ENCODE results near the gene MYBPH. TPM values are rescaled to one million over a fixed set of nuclear protein-coding genes. Genes with fewer than 3 reads are reported as not detected.

MYBPH gene
- total and polyA plus RNA-seq, 5 experiments from 2014 or later, result not detected

GRCh38 chr1:203197625-203198024, 22.0 kb upstream of the MYBPH start:
- Mint-ChIP-seq H3K9me3 (no peaks in the 10 kb centered on the region), H3K27me3 (peaks cover 4 to 29% (median 10%) of the 10 kb centered on the region in 5 donors), H3K36me3 (no peaks in the 10 kb centered on the region), H3K4me1 (peaks cover 0 to 3% (median under 1%) of the 10 kb centered on the region in 4 donors), H3K4me3 (no peak overlapping the region), H3K27ac (no peak overlapping the region)
- ATAC-seq (no peak), DNase-seq (no peak)
- POLR2A ChIA-PET, result interaction anchor here (0.6 kb wide), 1 partner anchor 104 kb away, joined by 3 read pairs; no protein-coding TSS in a partner anchor

GRCh38 chr1:203196371-203196770, 20.7 kb upstream of the MYBPH start:
- ATAC-seq (no peak), DNase-seq (no peak)
- Mint-ChIP-seq H3K9me3 (no peaks in the 10 kb centered on the region), H3K27me3 (peaks cover 0 to 23% (median 6%) of the 10 kb centered on the region in 5 donors), H3K36me3 (no peaks in the 10 kb centered on the region), H3K4me3 (no peak overlapping the region), H3K27ac (no peak overlapping the region), H3K4me1 (peaks cover 0 to 2% (median 0%) of the 10 kb centered on the region in 4 donors)
- POLR2A ChIA-PET, result no interaction called here

- Mint-ChIP-seq H3K27me3 (peaks cover 0 to 7% (median 3%) of the 10 kb centered on the region in 5 donors), H3K9me3 (no peaks in the 10 kb centered on the region), H3K36me3 (no peaks in the 10 kb centered on the region)
Measured at GRCh38 chr1:203190949-203191348, 15.3 kb upstream of the MYBPH start.

GRCh38 chr1:203189951-203190352, 14.3 kb upstream of the MYBPH start:
- Mint-ChIP-seq H3K27me3 (peaks cover 0 to 7% (median 3%) of the 10 kb centered on the region in 5 donors), H3K4me3 (no peak overlapping the region), H3K36me3 (no peaks in the 10 kb centered on the region), H3K4me1 (peaks cover 3 to 6% (median 5%) of the 10 kb centered on the region in 4 donors), H3K27ac (no peak overlapping the region), H3K9me3 (no peaks in the 10 kb centered on the region)
- ATAC-seq (no peak), DNase-seq (no peak)
- POLR2A ChIA-PET, result no interaction called here

More at GRCh38 chr1:203190949-203191348, 15.3 kb upstream of the MYBPH start:
- POLR2A ChIA-PET, result no interaction called here
- H3K4me3 Mint-ChIP-seq, result no peak overlapping the region
- DNase-seq (no peak), ATAC-seq (no peak)
- no peak overlapping the region for H3K27ac Mint-ChIP-seq
- H3K4me1 Mint-ChIP-seq, result peaks cover 3 to 6% (median 3%) of the 10 kb centered on the region in 4 donors

- no peak for DNase-seq
- H3K27me3 Mint-ChIP-seq, result peaks cover 0 to 7% (median 3%) of the 10 kb centered on the region in 5 donors
- H3K27ac Mint-ChIP-seq, result peak overlapping the region in 1 of 10 donors; percentile 1
- H3K36me3 Mint-ChIP-seq, result no peaks in the 10 kb centered on the region
- H3K4me1 Mint-ChIP-seq, result peaks cover 3 to 6% (median 5%) of the 10 kb centered on the region in 4 donors
- no peak overlapping the region for H3K4me3 Mint-ChIP-seq
- POLR2A ChIA-PET, result no interaction called here
- no peaks in the 10 kb centered on the region for H3K9me3 Mint-ChIP-seq
- ATAC-seq, result no peak
Measured at GRCh38 chr1:203188686-203189232, 13.1 kb upstream of the MYBPH start.

- Mint-ChIP-seq H3K4me1 (peaks cover 3 to 6% (median 5%) of the 10 kb centered on the region in 4 donors), H3K4me3 (no peak overlapping the region), H3K9me3 (no peaks in the 10 kb centered on the region), H3K27ac (no peak overlapping the region), H3K27me3 (peaks cover 0 to 7% (median 3%) of the 10 kb centered on the region in 5 donors), H3K36me3 (no peaks in the 10 kb centered on the region)
- POLR2A ChIA-PET, result no interaction called here
- no peak for DNase-seq
- no peak for ATAC-seq
Measured at GRCh38 chr1:203187689-203188264, 12.2 kb upstream of the MYBPH start.

GRCh38 chr1:203187304-203187685, 11.7 kb upstream of the MYBPH start:
- POLR2A ChIA-PET, result no interaction called here
- no peaks in the 10 kb centered on the region for H3K9me3 Mint-ChIP-seq
- H3K36me3 Mint-ChIP-seq, result no peaks in the 10 kb centered on the region
- ATAC-seq, result no peak
- no peak for DNase-seq
- H3K27me3 Mint-ChIP-seq, result peaks cover 0 to 7% (median 3%) of the 10 kb centered on the region in 5 donors
- no peak overlapping the region for H3K27ac Mint-ChIP-seq
- peaks cover 3 to 6% (median 5%) of the 10 kb centered on the region in 4 donors for H3K4me1 Mint-ChIP-seq
- H3K4me3 Mint-ChIP-seq, result no peak overlapping the region

- POLR2A ChIA-PET, result no interaction called here
- H3K4me3 Mint-ChIP-seq, result no peak within 1 kb of the TSS
- DNase-seq, result peak in 1 of 10 donors; percentile 16
Measured at GRCh38 chr1:203186446-203187303, 11.0 kb upstream of the MYBPH start, which contains the start of gene CHI3L1. CHI3L1 (minus strand) TSS chr1:203186704; CDS start chr1:203186623, 81 bp downstream.

GRCh38 chr1:203186091-203186445, 10.4 kb upstream of the MYBPH start:
- Mint-ChIP-seq H3K27ac (peak overlapping the region in 1 of 10 donors; percentile 57), H3K4me3 (no peak overlapping the region)
- no peak for ATAC-seq

More at GRCh38 chr1:203186446-203187303, 11.0 kb upstream of the MYBPH start, which contains the start of gene CHI3L1:
- Mint-ChIP-seq H3K4me1 (peaks cover 3 to 6% (median 5%) of the 10 kb centered on the region in 4 donors), H3K27ac (peak within 1 kb of the TSS in 2 of 10 donors; percentile 57 to 72), H3K9me3 (no peaks in the 10 kb centered on the region), H3K27me3 (peaks cover 0 to 7% (median 3%) of the 10 kb centered on the region in 5 donors), H3K36me3 (no peaks in the 10 kb centered on the region)
- no peak for ATAC-seq

GRCh38 chr1:203185585-203185984, 10.0 kb upstream of the MYBPH start:
- no peak for ATAC-seq
- no peaks in the 10 kb centered on the region for H3K9me3 Mint-ChIP-seq
- H3K27me3 Mint-ChIP-seq, result peaks cover 0 to 7% (median 3%) of the 10 kb centered on the region in 5 donors
- no peak overlapping the region for H3K4me3 Mint-ChIP-seq
- H3K27ac Mint-ChIP-seq, result no peak overlapping the region
- POLR2A ChIA-PET, result no interaction called here
- DNase-seq, result no peak
- H3K4me1 Mint-ChIP-seq, result peaks cover 3 to 6% (median 5%) of the 10 kb centered on the region in 4 donors
- H3K36me3 Mint-ChIP-seq, result no peaks in the 10 kb centered on the region

More at GRCh38 chr1:203186091-203186445, 10.4 kb upstream of the MYBPH start:
- H3K9me3 Mint-ChIP-seq, result no peaks in the 10 kb centered on the region
- POLR2A ChIA-PET, result no interaction called here
- peaks cover 0 to 7% (median 3%) of the 10 kb centered on the region in 5 donors for H3K27me3 Mint-ChIP-seq
- peaks cover 3 to 6% (median 5%) of the 10 kb centered on the region in 4 donors for H3K4me1 Mint-ChIP-seq
- DNase-seq, result peak in 1 of 10 donors; percentile 18
- no peaks in the 10 kb centered on the region for H3K36me3 Mint-ChIP-seq

GRCh38 chr1:203185061-203185461, 9.4 kb upstream of the MYBPH start:
- peaks cover 0 to 7% (median 3%) of the 10 kb centered on the region in 5 donors for H3K27me3 Mint-ChIP-seq
- peaks cover 3 to 6% (median 5%) of the 10 kb centered on the region in 4 donors for H3K4me1 Mint-ChIP-seq
- no peaks in the 10 kb centered on the region for H3K36me3 Mint-ChIP-seq
- H3K4me3 Mint-ChIP-seq, result no peak overlapping the region
- no peak overlapping the region for H3K27ac Mint-ChIP-seq
- H3K9me3 Mint-ChIP-seq, result no peaks in the 10 kb centered on the region
- POLR2A ChIA-PET, result no interaction called here
- ATAC-seq, result no peak
- peak in 1 of 10 donors; percentile 30 for DNase-seq

GRCh38 chr1:203184467-203184866, 8.8 kb upstream of the MYBPH start:
- POLR2A ChIA-PET, result no interaction called here
- Mint-ChIP-seq H3K27me3 (peaks cover 0 to 7% (median 2%) of the 10 kb centered on the region in 5 donors), H3K4me1 (peaks cover 3 to 6% (median 5%) of the 10 kb centered on the region in 4 donors), H3K4me3 (no peak overlapping the region), H3K27ac (no peak overlapping the region), H3K9me3 (no peaks in the 10 kb centered on the region), H3K36me3 (no peaks in the 10 kb centered on the region)
- ATAC-seq (no peak), DNase-seq (no peak)

GRCh38 chr1:203183828-203184227, 8.2 kb upstream of the MYBPH start:
- no peaks in the 10 kb centered on the region for H3K9me3 Mint-ChIP-seq
- H3K4me3 Mint-ChIP-seq, result no peak overlapping the region
- POLR2A ChIA-PET, result no interaction called here
- H3K27ac Mint-ChIP-seq, result peak overlapping the region in 1 of 10 donors; percentile 53
- peaks cover 3 to 6% (median 5%) of the 10 kb centered on the region in 4 donors for H3K4me1 Mint-ChIP-seq
- DNase-seq, result peak in 1 of 10 donors; percentile 11
- H3K36me3 Mint-ChIP-seq, result no peaks in the 10 kb centered on the region
- peaks cover 0 to 7% (median 2%) of the 10 kb centered on the region in 5 donors for H3K27me3 Mint-ChIP-seq
- no peak for ATAC-seq

All from naive thymus-derived CD8-positive, alpha-beta T cell (primary cell).